Spinal cord (tissue), 10 donors: Measurements from ENCODE around the gene HS1BP3. TPM values are rescaled to one million over a fixed set of nuclear protein-coding genes. Genes with fewer than 3 reads are reported as not detected.

Experiments
- DNase-seq, 6 donors: peaks; one replicate each; pipeline versions ENCODE4 v3.0.0 to v3.0.0-alpha.2; 2013 to 2015; ENCODE audit warnings: low spot score in 6 of 6, low read depth in 4 of 6
- H3K27ac ChIP-seq: one replicate; pipeline ENCODE4 v1.5.1; 2013; ENCODE audit warnings: low read depth, low read length, control low read depth
- H3K27me3 ChIP-seq: one replicate; pipeline ENCODE4 v1.6.1; 2013; ENCODE audit warnings: low read length; ENCODE audit not compliant: control insufficient read depth, insufficient read depth
- H3K36me3 ChIP-seq: one replicate; pipeline ENCODE4 v1.6.1; 2013; ENCODE audit warnings: low read length; ENCODE audit not compliant: control insufficient read depth, insufficient read depth
- H3K4me1 ChIP-seq: one replicate; pipeline ENCODE4 v1.6.1; 2013; ENCODE audit warnings: low read length; ENCODE audit not compliant: control insufficient read depth, insufficient read depth
- H3K4me3 ChIP-seq: one replicate; pipeline ENCODE4 v1.5.1; 2013; ENCODE audit warnings: low read depth, low read length, control low read depth
- H3K9me3 ChIP-seq: one replicate; pipeline ENCODE4 v1.6.1; 2013; ENCODE audit warnings: low read length; ENCODE audit not compliant: control insufficient read depth, insufficient read depth
- WGBS: methylation state at CpG from one replicate; pipeline ENCODE4 v1.1.5; 2013; ENCODE audit warnings: missing lambda C conversion rate; ENCODE audit not compliant: insufficient coverage; 5-methylcytosine and 5-hydroxymethylcytosine counted together
- polyA plus RNA-seq, 2 donors: library from polyadenylated mRNA; unstranded; fragments of 120-200 nt; gene quantifications; one replicate each; pipeline ENCODE4 v1.2.1, GENCODE V29; 2013; ENCODE audit not compliant: insufficient read length in 2 of 2
- total RNA-seq, 2 donors: library from RNA; depleted of rRNA in 1 of 2; stranded (reverse); fragments of 120-200 nt in 1 of 2; fragments of >200 nt in 1 of 2; gene quantifications; one replicate each; pipeline versions ENCODE4 v1.2.3 to v1.2.4, GENCODE V29; 2013 to 2014
- donor health status: healthy.

The HS1BP3 gene
- total and polyA plus RNA-seq, 4 donors, result 13.5 to 21.3 (median 15.1) TPM

GRCh38 chr2:20615068-20615465 lies 35.8 kb downstream of the HS1BP3 start:
- Histone ChIP-seq H3K27me3 (no peaks in the 10 kb centered on the region), H3K4me1 (peaks cover 79% of the 10 kb centered on the region), H3K9me3 (no peaks in the 10 kb centered on the region), H3K27ac (peak overlapping the region; percentile 6), H3K36me3 (peaks cover 28% of the 10 kb centered on the region), H3K4me3 (no peak overlapping the region)
- DNase-seq, result no peak
- WGBS, result 70% methylated on average over 6 of the region's 6 CpGs

DNA sequence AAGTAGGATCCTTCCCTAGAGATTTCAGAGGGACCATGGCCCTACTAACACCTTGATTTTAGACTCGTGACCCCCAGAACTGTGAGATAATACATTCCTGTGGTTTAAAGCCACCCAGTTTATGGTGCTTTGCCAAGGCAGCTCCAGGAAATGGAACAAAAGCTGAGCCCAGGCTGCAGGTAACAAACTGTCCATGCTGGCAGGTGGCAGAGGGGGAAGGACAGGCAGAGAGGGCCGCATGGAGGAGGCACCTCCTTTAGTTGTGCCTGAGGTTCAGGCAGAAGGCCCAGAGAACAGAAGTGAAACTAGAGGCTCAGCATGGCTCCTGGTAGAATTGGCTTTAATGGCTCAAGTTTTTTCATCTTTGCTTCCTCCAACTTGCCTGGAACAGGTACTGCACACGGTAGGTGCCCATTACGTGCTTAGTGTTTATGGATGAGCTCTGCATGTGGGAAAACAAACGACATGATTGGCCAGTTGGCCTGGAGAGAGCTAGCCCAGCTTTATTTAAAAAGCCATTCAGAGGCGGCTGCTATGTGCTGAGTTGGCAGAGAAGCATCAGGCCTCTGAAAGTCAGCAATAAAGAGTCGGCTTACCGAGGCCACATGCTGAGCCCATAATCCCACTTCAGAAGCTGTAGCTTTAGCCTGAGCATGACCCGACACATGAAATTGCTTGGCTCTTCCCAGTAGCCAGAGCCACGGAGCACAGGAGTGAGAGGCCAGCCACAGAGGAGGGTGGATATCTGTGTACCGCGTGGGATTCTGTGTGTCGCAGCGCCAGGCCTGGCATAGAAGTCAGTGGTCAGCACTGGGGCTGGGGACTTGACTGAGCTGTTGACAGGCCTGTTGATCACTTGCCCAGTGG lies 36.5 kb downstream of the HS1BP3 start:
- no peaks in the 10 kb centered on the region for H3K9me3 ChIP-seq
- H3K27me3 ChIP-seq, result no peaks in the 10 kb centered on the region
- peak overlapping the region; percentile 6 for H3K27ac ChIP-seq
- WGBS, result 39% methylated on average over 13 of the region's 14 CpGs
- peaks cover 80% of the 10 kb centered on the region for H3K4me1 ChIP-seq
- H3K4me3 ChIP-seq, result no peak overlapping the region
- DNase-seq, result peak in 2 of 6 donors; percentile 67 to 82
- H3K36me3 ChIP-seq, result peaks cover 22% of the 10 kb centered on the region

DNA sequence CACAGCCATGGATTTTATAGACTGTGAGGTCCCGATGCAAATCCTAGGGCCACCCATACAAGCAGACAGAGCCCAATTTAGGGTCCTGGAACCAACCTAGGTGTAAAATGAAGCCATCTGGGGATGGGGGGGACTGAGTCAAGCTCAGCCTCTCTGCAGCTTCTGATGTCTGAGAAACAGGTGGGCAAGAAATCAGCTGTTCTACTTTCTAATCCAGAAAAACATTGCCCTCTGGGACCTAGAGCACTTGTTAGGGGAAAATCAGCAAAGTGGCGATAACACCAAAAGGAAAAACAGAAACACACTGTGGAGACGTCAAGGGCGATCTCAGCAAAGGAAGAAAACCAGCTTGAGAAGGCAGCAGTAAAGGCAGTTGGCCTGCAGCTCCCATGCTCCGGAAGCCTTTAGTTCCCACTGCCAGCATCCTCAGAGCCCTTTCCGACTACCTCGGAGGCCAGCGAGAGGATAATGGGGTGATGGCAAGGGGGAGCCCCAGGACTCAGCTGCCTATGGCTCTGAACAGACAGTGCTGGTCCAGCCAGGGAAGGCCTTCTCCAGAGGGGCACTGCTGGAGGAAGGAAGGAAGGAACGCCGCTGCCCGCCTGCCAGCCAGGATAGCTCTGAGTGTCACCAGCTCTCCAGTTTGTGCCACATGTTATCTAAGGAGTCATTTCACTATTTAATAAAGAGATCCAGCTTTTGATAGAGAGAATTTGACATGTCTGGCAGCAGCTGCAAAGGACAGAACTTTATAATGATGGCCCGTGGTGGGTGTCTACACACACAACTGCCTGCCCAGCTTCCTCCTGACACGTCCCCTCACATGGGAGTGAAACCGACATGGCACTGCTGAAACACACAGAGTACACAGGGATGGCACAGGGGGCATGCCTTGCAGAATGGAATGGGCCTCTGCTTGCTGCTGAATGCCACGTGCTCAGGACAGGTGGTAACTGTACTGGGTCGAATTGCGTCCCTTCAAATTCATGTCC lies 37.7 kb downstream of the HS1BP3 start:
- H3K4me1 ChIP-seq, result peaks cover 79% of the 10 kb centered on the region
- no peak overlapping the region for H3K27ac ChIP-seq
- WGBS, result 90% methylated on average over 10 of the region's 17 CpGs

DNA sequence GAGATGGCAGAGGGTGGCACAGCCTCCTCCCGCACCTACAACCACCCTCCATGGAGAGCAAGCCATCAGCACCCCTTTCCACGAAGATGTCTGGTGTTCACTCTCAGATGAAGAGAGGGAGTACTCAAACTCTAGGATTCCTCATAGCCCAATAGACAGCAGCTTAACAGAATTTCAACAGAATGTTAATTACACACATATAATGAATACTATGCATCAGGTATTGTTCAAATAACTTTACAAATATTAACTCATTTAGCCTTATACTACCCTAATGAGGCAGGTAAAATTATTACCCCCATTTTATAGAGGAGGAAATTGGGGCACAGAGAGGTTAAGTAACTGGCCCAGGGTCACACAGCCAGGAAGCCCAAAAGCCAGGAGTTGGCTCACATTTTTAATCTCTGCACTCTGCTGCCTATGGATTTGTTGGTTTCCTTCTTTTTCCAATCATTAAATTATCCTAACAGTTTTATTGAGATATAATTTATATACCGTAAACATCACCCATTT lies 39.0 kb downstream of the HS1BP3 start:
- Histone ChIP-seq H3K9me3 (peaks cover 2% of the 10 kb centered on the region), H3K4me1 (peaks cover 65% of the 10 kb centered on the region), H3K27ac (peak overlapping the region; percentile 71), H3K27me3 (no peaks in the 10 kb centered on the region), H3K4me3 (no peak overlapping the region), H3K36me3 (peaks cover 1% of the 10 kb centered on the region)
- no peak for DNase-seq
- WGBS, result no CpG with 5 or more reads among the region's 3 CpGs

More for the DNA sequence above, 37.7 kb downstream of the HS1BP3 start:
- no peak for DNase-seq
- Histone ChIP-seq H3K36me3 (peaks cover 10% of the 10 kb centered on the region), H3K9me3 (no peaks in the 10 kb centered on the region), H3K4me3 (no peak overlapping the region), H3K27me3 (no peaks in the 10 kb centered on the region)

- H3K27ac ChIP-seq, result peak overlapping the region; percentile 71
- peaks cover 59% of the 10 kb centered on the region for H3K4me1 ChIP-seq
- H3K9me3 ChIP-seq, result peaks cover 2% of the 10 kb centered on the region
- WGBS, result 64% methylated on average over 6 of the region's 15 CpGs
- no peak overlapping the region for H3K4me3 ChIP-seq
- no peaks in the 10 kb centered on the region for H3K27me3 ChIP-seq
- peak in 2 of 6 donors; percentile 32 to 73 for DNase-seq
- no peaks in the 10 kb centered on the region for H3K36me3 ChIP-seq
These were observed 39.6 kb downstream of the HS1BP3 start for GRCh38 chr2:20611077-20611843.

- Histone ChIP-seq H3K36me3 (no peaks in the 10 kb centered on the region), H3K4me3 (no peak overlapping the region), H3K27ac (peak overlapping the region; percentile 26), H3K27me3 (no peaks in the 10 kb centered on the region), H3K4me1 (peaks cover 50% of the 10 kb centered on the region), H3K9me3 (peaks cover 2% of the 10 kb centered on the region)
- 56% methylated on average over 3 of the region's 4 CpGs for WGBS
- DNase-seq, result no peak
These were observed 40.9 kb downstream of the HS1BP3 start for GRCh38 chr2:20609995-20610357.

GRCh38 chr2:20609349-20609994 lies 41.4 kb downstream of the HS1BP3 start:
- peak in 3 of 6 donors; percentile 50 to 87 (median 84) for DNase-seq
- WGBS, result 42% methylated on average over 4 of the region's 7 CpGs
- no peaks in the 10 kb centered on the region for H3K36me3 ChIP-seq
- peaks cover 2% of the 10 kb centered on the region for H3K9me3 ChIP-seq
- peaks cover 50% of the 10 kb centered on the region for H3K4me1 ChIP-seq
- no peaks in the 10 kb centered on the region for H3K27me3 ChIP-seq
- H3K27ac ChIP-seq, result peak overlapping the region; percentile 78
- H3K4me3 ChIP-seq, result no peak overlapping the region

- no peak for DNase-seq
- H3K9me3 ChIP-seq, result peaks cover 2% of the 10 kb centered on the region
These were observed 42.1 kb downstream of the HS1BP3 start for GRCh38 chr2:20608666-20609348.

More at GRCh38 chr2:20608666-20609348, 42.1 kb downstream of the HS1BP3 start:
- Histone ChIP-seq H3K27me3 (no peaks in the 10 kb centered on the region), H3K4me1 (peaks cover 51% of the 10 kb centered on the region), H3K4me3 (no peak overlapping the region), H3K27ac (peak overlapping the region; percentile 78), H3K36me3 (no peaks in the 10 kb centered on the region)
- 85% methylated on average over 7 of the region's 7 CpGs for WGBS
